WI38 (cell line): ENCODE data around the gene LOXHD1.

Source experiments
- H3K4me3 ChIP-seq: 2 replicates; pipeline ENCODE4 v1.5.1; 2011; ENCODE audit warnings: low read depth, mild to moderate bottlenecking, control low read depth, low read length
- TF ChIP-seq, protein P1 (sequence below): IDR thresholded peaks from 2 replicates; pipeline ENCODE4 v1.5.1; 2012; ENCODE audit warnings: low read depth, mild to moderate bottlenecking, control low read depth, low read length

The LOXHD1 gene, protein sequence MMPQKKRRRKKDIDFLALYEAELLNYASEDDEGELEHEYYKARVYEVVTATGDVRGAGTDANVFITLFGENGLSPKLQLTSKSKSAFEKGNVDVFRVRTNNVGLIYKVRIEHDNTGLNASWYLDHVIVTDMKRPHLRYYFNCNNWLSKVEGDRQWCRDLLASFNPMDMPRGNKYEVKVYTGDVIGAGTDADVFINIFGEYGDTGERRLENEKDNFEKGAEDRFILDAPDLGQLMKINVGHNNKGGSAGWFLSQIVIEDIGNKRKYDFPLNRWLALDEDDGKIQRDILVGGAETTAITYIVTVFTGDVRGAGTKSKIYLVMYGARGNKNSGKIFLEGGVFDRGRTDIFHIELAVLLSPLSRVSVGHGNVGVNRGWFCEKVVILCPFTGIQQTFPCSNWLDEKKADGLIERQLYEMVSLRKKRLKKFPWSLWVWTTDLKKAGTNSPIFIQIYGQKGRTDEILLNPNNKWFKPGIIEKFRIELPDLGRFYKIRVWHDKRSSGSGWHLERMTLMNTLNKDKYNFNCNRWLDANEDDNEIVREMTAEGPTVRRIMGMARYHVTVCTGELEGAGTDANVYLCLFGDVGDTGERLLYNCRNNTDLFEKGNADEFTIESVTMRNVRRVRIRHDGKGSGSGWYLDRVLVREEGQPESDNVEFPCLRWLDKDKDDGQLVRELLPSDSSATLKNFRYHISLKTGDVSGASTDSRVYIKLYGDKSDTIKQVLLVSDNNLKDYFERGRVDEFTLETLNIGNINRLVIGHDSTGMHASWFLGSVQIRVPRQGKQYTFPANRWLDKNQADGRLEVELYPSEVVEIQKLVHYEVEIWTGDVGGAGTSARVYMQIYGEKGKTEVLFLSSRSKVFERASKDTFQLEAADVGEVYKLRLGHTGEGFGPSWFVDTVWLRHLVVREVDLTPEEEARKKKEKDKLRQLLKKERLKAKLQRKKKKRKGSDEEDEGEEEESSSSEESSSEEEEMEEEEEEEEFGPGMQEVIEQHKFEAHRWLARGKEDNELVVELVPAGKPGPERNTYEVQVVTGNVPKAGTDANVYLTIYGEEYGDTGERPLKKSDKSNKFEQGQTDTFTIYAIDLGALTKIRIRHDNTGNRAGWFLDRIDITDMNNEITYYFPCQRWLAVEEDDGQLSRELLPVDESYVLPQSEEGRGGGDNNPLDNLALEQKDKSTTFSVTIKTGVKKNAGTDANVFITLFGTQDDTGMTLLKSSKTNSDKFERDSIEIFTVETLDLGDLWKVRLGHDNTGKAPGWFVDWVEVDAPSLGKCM (N-terminal part only)

DNA sequence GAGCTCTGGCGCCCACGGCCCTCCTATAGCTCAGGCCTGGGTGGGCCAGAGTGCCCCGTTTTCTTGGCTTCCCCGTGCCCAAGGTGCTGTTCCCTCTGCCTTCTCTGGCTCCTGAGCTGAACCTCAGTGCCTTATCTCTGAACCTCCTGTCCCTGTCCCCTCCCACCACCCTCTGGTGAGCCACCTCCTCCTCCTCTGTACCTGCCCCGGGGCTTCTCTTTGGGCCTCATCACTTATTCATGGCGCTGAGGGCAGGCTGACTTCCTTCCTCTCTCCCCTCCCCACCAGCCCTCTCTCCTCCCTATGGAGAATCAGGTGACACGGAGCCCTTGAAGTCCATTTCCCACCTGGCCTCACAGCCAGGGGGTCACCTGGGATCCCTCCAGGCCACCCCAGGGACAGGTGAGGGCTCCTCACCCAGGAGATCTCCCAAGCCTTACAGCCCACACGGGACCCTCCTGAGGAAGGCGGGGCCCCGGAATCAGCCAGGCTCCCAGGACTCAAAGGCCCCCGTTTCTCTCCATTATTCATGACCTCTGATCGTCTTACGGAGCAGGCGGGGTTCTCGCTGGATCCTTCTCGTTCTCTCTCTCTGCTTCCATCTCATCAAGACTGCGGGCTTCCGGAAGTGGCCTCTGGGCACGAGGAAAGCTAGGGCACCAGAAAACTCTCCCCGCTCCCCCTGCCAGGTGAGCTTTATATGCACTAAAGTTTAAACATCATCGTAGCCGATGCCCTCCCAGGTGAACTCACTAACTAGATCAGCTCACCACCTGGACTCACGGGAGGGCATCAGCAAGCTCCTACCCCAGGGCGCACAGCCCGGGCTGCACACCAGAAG lies at the start of gene LOXHD1:
Gene LOXHD1, minus strand, starts transcription at position 106 of the 841 bp plus-strand sequence. CDS start 187 bp downstream, outside the sequence.
- TF ChIP-seq, protein P1, sequence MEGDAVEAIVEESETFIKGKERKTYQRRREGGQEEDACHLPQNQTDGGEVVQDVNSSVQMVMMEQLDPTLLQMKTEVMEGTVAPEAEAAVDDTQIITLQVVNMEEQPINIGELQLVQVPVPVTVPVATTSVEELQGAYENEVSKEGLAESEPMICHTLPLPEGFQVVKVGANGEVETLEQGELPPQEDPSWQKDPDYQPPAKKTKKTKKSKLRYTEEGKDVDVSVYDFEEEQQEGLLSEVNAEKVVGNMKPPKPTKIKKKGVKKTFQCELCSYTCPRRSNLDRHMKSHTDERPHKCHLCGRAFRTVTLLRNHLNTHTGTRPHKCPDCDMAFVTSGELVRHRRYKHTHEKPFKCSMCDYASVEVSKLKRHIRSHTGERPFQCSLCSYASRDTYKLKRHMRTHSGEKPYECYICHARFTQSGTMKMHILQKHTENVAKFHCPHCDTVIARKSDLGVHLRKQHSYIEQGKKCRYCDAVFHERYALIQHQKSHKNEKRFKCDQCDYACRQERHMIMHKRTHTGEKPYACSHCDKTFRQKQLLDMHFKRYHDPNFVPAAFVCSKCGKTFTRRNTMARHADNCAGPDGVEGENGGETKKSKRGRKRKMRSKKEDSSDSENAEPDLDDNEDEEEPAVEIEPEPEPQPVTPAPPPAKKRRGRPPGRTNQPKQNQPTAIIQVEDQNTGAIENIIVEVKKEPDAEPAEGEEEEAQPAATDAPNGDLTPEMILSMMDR, result no peak
- no peak within 1 kb of the TSS for H3K4me3 ChIP-seq

DNA sequence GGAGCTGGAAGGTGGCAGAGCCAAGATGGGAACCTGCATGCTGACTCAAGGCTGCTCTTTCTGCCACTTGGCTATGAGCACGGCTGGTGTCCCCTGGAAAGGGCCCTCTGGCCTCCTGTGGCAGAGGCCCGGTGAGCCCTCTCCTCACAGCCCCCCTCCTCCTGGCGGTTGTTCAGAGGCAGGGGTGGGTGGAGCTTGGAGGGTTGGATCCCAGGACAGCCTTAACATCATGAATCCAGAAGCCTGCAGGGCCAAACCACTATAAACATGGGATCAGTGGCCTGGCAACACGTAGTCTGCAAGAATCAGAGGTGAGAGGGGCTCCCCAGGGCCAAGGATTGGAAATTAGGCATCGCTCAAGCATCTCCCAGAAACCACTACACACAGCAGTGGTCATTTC lies 48.5 kb upstream of the LOXHD1 start:
- no peak overlapping the region for H3K4me3 ChIP-seq
- TF ChIP-seq, protein P1, result no peak

- no peak overlapping the region for H3K4me3 ChIP-seq
- TF ChIP-seq, protein P1, result no peak
Measured at GRCh38 chr18:46704816-46705215, 47.8 kb upstream of the LOXHD1 start.

- no peak overlapping the region for H3K4me3 ChIP-seq
- TF ChIP-seq, protein P1, result no peak
Measured at GRCh38 chr18:46704189-46704588, 47.2 kb upstream of the LOXHD1 start.

DNA sequence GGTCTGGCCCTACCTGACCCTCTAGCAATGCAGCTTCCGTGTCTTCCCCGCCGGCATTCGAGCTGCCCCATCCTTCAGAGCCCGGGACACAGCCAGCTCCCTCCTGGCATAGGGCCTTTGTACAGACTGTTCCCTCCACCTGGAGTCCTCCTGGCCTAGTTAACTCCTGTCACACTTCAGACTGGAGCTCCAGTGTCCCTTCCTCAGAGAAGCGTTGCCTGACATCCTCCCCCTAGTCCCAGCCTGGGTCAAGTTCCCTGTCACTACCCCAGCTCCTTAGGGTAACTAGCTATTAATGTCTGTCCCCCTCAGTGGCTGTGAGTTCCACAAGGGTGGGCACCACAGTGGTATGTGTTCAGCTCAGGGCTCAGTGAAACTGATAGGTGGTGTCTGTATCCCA lies 45.5 kb upstream of the LOXHD1 start:
- no peak overlapping the region for H3K4me3 ChIP-seq
- TF ChIP-seq, protein P1, result no peak

DNA sequence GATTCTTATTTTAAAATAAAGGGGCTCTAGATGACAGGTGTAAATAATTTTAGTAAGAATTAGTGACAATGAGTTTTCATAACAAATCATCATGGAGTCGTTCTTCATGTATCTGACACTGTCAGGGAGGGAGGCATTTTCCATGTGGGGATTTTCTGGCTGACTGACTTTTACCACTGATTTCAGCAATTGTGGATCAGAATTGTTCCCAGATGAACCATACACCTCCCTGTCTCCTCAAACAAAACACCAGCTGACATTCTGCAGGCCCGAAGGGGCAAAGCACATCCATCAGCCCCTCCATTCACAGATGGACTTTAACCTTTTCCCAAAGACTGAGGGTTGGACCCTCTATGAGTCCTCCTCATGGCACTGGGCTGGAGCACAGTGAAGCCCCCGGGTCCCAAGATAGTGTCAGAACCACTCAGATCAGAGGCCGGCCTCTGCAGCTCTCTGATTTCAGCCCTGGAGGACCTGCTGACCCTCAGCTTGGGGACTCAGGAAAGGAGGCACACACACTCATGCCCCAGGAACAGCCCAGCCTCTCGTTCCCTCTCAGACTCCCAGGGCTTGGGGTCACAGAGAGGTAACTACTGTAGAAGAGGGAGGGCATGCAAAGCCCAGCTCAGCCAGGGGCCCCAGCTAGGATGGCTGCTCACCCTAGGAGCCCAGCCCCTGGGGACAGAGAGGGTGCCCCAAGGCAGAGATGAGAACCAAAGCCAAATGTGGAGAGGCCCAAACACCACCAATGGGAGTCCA lies 43.2 kb upstream of the LOXHD1 start:
- no peak overlapping the region for H3K4me3 ChIP-seq
- TF ChIP-seq, protein P1, result no peak
